Measurements from ENCODE around the gene ZNF614. TPM values are rescaled to one million over a fixed set of nuclear protein-coding genes. Genes with fewer than 3 reads are reported as not detected.

ZNF614 gene
- total and polyA plus RNA-seq, 2 of the 13 experiments (the other 11 are each of a cell fraction or from before 2014, with no cell fraction given), result 13.0 to 22.8 TPM

GRCh38 chr19:52007806-52008557, 20.2 kb downstream of the ZNF614 start, which contains the start of gene ZNF615 (continued):
- peak; percentile 66; the same call in 1 of the 2 replicates for TF ChIP-seq TFDP2 (CRISPR knock-in tag; IDR thresholded peaks at IDR 0.05)
- TF ChIP-seq, protein P1, sequence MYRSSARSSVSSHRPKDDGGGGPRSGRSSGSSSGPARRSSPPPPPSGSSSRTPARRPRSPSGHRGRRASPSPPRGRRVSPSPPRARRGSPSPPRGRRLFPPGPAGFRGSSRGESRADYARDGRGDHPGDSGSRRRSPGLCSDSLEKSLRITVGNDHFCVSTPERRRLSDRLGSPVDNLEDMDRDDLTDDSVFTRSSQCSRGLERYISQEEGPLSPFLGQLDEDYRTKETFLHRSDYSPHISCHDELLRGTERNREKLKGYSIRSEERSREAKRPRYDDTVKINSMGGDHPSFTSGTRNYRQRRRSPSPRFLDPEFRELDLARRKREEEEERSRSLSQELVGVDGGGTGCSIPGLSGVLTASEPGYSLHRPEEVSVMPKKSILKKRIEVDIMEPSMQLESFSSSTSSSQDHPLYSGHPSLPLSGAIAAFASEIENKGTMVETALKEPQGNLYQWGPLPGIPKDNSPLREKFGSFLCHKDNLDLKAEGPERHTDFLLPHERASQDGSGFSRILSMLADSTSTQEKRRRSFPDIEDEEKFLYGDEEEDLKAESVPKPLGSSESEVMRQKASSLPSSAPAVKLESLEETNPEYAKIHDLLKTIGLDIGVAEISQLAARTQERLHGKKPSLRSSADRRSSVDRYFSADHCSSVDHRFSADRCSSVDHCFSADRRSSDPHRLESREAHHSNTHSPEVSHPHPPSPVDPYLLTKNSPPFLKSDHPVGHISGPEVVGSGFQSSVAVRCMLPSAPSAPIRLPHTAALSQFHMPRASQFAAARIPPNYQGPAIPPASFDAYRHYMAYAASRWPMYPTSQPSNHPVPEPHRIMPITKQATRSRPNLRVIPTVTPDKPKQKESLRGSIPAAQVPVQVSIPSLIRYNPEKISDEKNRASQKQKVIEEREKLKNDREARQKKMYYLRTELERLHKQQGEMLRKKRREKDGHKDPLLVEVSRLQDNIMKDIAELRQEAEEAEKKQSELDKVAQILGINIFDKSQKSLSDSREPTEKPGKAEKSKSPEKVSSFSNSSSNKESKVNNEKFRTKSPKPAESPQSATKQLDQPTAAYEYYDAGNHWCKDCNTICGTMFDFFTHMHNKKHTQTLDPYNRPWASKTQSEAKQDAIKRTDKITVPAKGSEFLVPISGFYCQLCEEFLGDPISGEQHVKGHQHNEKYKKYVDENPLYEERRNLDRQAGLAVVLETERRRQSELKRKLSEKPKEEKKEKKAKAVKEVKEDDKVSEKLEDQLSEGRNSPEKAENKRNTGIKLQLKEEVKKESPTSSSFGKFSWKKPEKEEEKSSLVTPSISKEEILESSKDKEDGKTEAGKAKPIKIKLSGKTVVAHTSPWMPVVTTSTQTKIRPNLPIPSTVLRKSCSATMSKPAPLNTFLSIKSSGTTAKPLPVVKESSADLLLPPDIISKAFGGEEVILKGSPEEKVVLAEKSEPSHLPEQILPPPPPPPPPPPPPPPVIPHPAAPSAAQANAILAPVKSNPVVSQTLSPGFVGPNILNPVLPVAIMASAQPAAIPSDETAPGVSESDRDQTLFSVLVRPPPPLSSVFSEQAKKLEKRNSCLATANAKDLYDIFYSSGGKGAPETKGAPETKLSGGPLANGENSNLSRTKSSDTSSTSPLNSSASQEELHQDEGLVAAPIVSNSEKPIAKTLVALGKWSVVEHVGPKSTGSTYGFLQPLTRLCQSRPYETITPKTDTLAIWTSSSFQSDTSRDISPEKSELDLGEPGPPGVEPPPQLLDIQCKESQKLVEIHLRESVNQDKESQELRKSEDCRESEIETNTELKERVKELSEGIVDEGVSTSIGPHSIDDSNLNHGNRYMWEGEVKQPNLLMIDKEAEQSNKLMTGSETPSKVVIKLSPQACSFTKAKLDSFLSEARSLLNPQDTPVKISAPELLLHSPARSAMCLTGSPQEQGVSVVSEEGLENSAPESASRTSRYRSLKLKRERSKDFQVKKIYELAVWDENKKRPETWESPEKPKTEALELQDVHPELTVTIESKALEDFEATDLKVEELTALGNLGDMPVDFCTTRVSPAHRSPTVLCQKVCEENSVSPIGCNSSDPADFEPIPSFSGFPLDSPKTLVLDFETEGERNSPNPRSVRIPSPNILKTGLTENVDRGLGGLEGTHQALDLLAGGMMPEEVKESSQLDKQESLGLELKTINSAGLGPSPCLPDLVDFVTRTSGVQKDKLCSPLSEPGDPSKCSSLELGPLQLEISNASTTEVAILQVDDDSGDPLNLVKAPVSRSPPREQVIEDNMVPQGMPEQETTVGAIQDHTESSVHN (CRISPR knock-in tag; IDR thresholded peaks at IDR 0.05), result peak; percentile 55; the same call in 1 of the 2 replicates
- peak; percentile 65; the same call in 1 of the 2 replicates for TF ChIP-seq PITX1 (CRISPR knock-in tag; IDR thresholded peaks at IDR 0.05)
- peak; percentile 91 for TF ChIP-seq FOXK1 (CRISPR knock-in tag; IDR thresholded peaks at IDR 0.05; ENCODE audit: borderline replicate concordance, low read depth)
- peak; percentile 78 for TF ChIP-seq ARNT2 (CRISPR knock-in tag; IDR thresholded peaks at IDR 0.05; ENCODE audit: low read depth)
- TF ChIP-seq, protein P2, sequence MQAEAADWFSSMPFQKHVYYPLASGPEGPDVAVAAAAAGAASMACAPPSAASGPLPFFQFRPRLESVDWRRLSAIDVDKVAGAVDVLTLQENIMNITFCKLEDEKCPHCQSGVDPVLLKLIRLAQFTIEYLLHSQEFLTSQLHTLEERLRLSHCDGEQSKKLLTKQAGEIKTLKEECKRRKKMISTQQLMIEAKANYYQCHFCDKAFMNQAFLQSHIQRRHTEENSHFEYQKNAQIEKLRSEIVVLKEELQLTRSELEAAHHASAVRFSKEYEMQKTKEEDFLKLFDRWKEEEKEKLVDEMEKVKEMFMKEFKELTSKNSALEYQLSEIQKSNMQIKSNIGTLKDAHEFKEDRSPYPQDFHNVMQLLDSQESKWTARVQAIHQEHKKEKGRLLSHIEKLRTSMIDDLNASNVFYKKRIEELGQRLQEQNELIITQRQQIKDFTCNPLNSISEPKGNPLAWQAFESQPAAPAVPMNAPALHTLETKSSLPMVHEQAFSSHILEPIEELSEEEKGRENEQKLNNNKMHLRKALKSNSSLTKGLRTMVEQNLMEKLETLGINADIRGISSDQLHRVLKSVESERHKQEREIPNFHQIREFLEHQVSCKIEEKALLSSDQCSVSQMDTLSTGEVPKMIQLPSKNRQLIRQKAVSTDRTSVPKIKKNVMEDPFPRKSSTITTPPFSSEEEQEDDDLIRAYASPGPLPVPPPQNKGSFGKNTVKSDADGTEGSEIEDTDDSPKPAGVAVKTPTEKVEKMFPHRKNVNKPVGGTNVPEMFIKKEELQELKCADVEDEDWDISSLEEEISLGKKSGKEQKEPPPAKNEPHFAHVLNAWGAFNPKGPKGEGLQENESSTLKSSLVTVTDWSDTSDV (CRISPR knock-in tag; IDR thresholded peaks at IDR 0.05), result 0 out of 2 replicates have a peak, but pooled peaks have one; percentile 22
- peak; percentile 64 for TF ChIP-seq ZNF33B (CRISPR knock-in tag; IDR thresholded peaks at IDR 0.05)
- TF ChIP-seq ZNF124 (CRISPR knock-in tag; IDR thresholded peaks at IDR 0.05), result 0 out of 2 replicates have a peak, but pooled peaks have one; percentile 31
- peak; percentile 72 for TF ChIP-seq HIVEP1 (CRISPR knock-in tag; IDR thresholded peaks at IDR 0.05)
- TF ChIP-seq IRF9 (CRISPR knock-in tag; IDR thresholded peaks at IDR 0.05; ENCODE audit: borderline replicate concordance), result no peak
- TF ChIP-seq CENPX (CRISPR knock-in tag; IDR thresholded peaks at IDR 0.05), result no peak
- peak; percentile 49 for TF ChIP-seq TEAD3 (CRISPR knock-in tag; optimal IDR thresholded peaks at IDR 0.05; ENCODE audit: borderline replicate concordance)
- TF ChIP-seq HDAC1 (CRISPR knock-in tag; IDR thresholded peaks at IDR 0.05), result peak; percentile 61; the same call in 1 of the 2 replicates
- TF ChIP-seq WIZ (CRISPR knock-in tag; IDR thresholded peaks at IDR 0.05), result no peak
- no peak for TF ChIP-seq NCOA5 (CRISPR knock-in tag; IDR thresholded peaks at IDR 0.05)
- peak; percentile 34; the same call in 1 of the 2 replicates for TF ChIP-seq FOXK2 (IDR thresholded peaks at IDR 0.05)

All from HepG2 (cell line).